NCI-H2029 treated with DMSO at 0.1 percent for 48 hours (cell line): ENCODE measurements around the gene SLC22A4.

Experiments
- DNase-seq: peaks from one replicate; lab custom pipeline; 2025; lab: John Stamatoyannopoulos, UW

SLC22A4 gene

GRCh38 chr5:132342291-132343180, 48.3 kb downstream of the SLC22A4 start:
- no peak for DNase-seq

- no peak for DNase-seq
Observed at GRCh38 chr5:132344775-132345514, 50.8 kb downstream of the SLC22A4 start.

DNA sequence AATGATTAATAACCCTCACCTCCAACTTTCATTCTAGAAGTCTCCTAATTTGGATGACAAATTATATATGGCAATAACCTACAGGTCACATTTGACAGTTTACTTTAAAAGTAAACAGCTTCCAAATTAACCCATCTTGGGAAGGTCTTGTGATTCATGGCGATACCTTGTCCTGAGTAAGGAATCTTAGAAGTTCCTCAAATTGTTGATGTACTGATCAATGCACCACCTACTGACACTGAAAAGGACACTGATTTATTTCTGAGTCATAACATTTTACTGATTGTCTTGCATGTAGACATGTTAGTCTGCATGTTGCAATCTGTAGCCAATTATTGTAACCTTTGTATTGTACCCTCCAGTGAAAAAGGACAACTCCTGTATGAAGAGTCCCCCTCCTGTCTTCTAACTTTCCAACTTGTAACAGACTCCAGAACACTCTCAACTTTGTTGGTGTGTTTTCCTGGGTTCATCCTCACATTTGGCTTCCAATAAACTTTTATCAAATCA, 59.3 kb downstream of the SLC22A4 start:
- DNase-seq = no peak

DNA sequence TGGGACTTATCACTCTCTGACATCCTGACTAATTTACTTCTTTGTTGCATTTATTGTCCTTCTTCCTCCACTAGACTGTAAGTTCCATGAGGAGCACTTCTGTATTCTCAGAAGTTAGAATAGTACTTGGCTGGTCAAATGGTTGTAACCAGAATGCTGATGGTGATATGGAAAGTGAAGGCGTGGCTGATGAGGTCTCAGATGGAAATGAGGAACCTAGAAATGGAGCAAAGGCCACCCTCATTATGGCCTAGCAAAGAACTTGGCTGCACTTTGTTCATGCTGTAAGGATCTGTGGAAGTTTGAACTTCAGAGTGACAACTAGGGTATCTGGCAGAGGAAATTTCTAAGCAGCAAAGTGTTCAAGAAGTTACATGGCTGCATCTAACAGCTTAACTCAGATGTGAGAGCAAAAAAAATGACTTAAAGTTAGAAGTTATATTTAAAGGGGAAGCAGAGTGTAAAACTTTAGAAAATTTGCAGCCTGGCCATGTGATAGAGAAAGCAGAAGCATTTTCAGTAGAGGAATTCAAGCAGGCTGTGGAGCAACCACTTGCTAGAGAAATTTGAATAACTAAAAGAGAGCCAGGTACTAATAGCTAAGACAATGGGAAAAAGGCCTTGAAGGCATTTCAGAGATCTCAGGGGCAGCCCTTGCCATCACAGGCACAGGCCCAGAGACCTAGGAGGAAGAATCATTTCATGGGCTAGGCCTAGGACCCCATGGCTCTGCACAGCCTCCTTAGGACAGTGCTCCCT, 60.4 kb downstream of the SLC22A4 start:
- no peak for DNase-seq

- DNase-seq = no peak
Observed at GRCh38 chr5:132355140-132355765, 61.1 kb downstream of the SLC22A4 start.

DNA sequence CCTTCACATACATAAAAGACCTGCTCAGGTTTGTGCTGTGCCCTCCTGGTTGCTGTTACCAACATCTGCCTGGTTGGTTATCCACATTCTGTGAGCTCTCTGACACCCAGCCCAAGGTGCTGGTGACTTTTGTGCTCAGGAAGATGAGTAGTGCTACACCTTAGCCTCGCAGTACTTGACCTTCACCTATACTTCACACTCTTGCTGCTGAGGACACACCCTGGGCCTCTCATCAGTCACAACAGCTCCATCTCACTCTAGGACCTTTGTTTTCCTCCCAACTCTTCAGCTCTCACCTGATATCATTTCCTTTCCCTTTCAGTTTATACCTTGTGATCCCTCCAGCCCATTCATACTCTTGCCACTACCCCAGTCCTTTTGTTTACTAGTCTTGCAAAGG, 64.6 kb downstream of the SLC22A4 start:
- DNase-seq = no peak

DNA sequence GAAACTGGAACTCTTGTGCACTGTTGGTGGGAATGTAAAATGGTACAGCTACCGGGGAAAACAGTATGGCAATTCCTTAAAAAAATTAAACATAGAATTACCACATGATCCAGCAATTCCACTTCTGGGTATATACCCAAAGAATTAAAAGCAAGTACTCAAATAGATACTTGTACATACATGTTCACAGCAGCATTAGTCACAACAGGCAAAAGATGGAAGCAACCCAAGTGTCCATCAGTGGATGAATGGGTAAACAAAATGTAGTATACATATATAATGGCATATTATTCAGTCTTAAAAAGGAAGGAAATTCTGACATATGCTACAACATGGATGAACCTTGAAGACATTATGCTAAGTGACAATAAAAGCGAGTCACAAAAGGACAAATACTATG, 67.9 kb downstream of the SLC22A4 start:
- DNase-seq = no peak

- DNase-seq = peak; percentile 4
Observed at GRCh38 chr5:132363431-132364112, 69.4 kb downstream of the SLC22A4 start.

- no peak for DNase-seq
Observed at GRCh38 chr5:132364319-132364718, 70.1 kb downstream of the SLC22A4 start.

GRCh38 chr5:132365213-132365612, 71.0 kb downstream of the SLC22A4 start:
- DNase-seq = no peak

DNA sequence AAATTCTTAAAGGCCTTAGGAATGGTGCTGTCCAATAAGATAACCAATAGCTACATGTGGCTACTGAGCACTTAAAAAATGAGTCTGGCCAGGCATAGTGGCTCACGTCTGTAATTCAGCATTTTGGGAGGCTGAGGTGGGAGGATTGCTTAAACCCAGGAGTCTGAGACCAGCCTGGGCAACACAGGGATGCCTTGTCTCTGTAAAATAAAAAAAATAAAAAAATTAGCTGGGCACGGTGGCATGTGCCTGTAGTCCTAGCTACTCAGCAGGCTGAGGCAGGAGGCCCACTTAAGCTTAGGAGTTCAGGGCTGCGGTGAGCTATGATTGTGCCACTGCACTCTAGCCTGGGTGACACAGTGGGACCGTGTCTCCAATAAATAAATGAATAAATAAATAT, 74.0 kb downstream of the SLC22A4 start:
- DNase-seq = no peak

GRCh38 chr5:132369007-132369473, 74.8 kb downstream of the SLC22A4 start:
- no peak for DNase-seq

DNA sequence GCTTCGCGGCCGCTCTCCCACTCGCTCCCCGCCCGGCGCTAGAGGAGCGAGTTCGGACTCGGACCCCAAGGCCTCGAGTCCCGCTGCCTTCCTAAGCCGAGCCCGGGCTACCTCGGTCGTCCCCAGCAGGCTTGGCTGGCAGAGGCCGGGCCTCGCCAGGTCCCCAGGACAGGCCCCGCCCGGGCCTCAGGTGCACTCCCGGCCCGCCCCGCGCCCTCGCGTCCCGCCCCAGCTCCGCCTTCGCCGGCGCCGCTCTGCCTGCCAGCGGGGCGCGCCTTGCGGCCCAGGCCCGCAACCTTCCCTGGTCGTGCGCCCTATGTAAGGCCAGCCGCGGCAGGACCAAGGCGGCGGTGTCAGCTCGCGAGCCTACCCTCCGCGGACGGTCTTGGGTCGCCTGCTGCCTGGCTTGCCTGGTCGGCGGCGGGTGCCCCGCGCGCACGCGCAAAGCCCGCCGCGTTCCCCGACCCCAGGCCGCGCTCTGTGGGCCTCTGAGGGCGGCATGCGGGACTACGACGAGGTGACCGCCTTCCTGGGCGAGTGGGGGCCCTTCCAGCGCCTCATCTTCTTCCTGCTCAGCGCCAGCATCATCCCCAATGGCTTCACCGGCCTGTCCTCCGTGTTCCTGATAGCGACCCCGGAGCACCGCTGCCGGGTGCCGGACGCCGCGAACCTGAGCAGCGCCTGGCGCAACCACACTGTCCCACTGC, 75.4 kb downstream of the SLC22A4 start, which contains the start of gene SLC22A5:
Gene SLC22A5, plus strand, starts transcription at position 237 of the 707 bp plus-strand sequence. Its CDS starts 263 bp downstream, at position 500.
- peak; percentile 14 for DNase-seq

DNA sequence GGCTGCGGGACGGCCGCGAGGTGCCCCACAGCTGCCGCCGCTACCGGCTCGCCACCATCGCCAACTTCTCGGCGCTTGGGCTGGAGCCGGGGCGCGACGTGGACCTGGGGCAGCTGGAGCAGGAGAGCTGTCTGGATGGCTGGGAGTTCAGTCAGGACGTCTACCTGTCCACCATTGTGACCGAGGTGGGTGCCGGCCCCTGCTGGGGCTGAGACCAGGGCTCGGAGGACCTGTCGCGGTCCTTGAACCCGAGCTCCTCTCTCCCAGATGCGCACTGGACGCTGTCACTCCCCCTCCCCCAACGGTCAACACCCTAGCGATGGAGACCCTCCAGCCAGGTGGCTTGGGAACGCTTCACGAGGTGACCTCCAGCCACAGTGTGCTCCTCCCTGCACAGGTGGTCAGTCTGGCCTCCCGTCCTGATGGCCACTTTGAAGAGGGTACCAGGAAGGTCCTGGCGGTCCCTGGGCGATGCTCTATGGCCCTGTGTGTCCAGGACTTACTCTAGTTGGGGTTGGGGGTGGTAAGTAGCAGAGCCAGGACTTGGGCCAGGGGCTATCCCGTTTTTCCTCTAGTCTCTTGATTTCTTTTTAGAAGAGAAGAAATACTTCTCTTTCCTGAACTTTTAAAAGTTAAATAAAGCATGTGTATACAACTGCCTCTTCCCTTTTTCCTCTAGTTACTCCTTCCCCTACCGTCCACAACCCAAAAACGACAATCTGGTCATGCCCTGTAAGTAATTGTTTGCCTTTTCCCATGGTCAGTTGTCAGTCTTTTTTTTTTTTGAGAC, 76.2 kb downstream of the SLC22A4 start:
- no peak for DNase-seq

GRCh38 chr5:132370971-132371602, 76.9 kb downstream of the SLC22A4 start:
- no peak for DNase-seq

- no peak for DNase-seq
Observed at GRCh38 chr5:132371603-132371994, 77.4 kb downstream of the SLC22A4 start.

- no peak for DNase-seq
Observed at GRCh38 chr5:132372127-132372526, 77.9 kb downstream of the SLC22A4 start.

GRCh38 chr5:132372542-132372941, 78.3 kb downstream of the SLC22A4 start:
- DNase-seq = no peak

DNA sequence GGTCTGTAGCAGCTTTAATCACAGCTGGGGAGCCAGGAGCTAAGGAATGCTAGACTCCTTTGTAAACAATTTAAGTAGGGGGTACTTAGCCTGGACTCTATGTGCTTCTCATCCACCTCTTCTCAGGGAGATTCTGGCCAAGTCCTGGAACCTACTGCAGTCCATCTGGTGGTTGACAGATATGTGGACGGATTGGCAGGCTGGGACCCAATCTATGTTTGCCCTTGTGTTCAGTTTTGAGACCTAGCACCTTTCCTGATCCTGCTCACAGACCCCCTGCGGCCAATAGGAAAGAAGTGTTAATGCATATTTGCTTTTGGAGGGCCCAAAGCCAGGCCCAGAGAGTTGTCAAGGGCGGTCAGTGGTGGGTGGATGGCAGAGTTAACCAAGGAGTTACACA, 81.8 kb downstream of the SLC22A4 start:
- DNase-seq = no peak
